ENCODE data around the gene USP21. TPM values are rescaled to one million over a fixed set of nuclear protein-coding genes. Genes with fewer than 3 reads are reported as not detected.

USP21 gene
- total RNA-seq, 2 experiments from 2014 or later = 29.2 to 32.0 TPM

DNA sequence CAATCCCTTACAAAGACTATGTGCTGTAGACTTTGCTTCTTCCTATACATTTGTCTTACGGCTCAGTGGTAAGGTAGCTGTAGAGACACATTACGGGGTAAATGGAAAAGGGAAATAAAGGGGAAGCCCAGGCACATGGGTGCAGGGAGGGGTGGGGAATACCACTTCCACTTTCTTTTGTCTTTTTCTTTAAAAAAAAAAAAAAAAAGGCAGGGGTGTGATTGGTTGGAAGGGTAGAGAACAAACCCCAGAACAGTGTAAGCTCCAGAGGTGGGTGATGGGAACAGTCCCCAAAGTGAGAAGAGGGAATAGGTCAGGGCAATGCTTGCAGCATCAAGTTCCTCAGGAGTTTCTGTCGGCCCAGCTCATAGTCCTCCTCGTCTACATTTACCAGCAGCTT, 37.5 kb upstream of the USP21 start:
- CTCF ChIA-PET = interaction anchor here (0.6 to 1.9 kb wide), 4 partner anchors 10 to 36 kb away, joined by 3 to 7 read pairs (median 4); partner anchors contain the start of gene DEDD
- Mint-ChIP-seq H3K4me1 (ENCODE audit: low read depth) (peaks cover 25% of the 10 kb centered on the region), H3K36me3 (ENCODE audit: low read depth) (peaks cover 60% of the 10 kb centered on the region), H3K9me3 (ENCODE audit: insufficient read depth) (no peaks in the 10 kb centered on the region), H3K27ac (no peak overlapping the region), H3K4me3 (no peak overlapping the region), H3K27me3 (ENCODE audit: low read depth) (no peaks in the 10 kb centered on the region)
- DNase-seq = no peak
- no peak for ATAC-seq
- POLR2A ChIA-PET = interaction anchor here (0.6 to 0.7 kb wide), 2 partner anchors 16 to 36 kb away, joined by 3 read pairs; no protein-coding TSS in a partner anchor

- Mint-ChIP-seq H3K27ac (no peak overlapping the region), H3K4me1 (ENCODE audit: low read depth) (peaks cover 32% of the 10 kb centered on the region), H3K4me3 (no peak overlapping the region), H3K9me3 (ENCODE audit: insufficient read depth) (no peaks in the 10 kb centered on the region), H3K27me3 (ENCODE audit: low read depth) (no peaks in the 10 kb centered on the region), H3K36me3 (ENCODE audit: low read depth) (peaks cover 68% of the 10 kb centered on the region)
- no peak for ATAC-seq
- no peak for DNase-seq
- ChIA-PET CTCF (no interaction called here), POLR2A (no interaction called here)
Observed at GRCh38 chr1:161122967-161123366, 36.3 kb upstream of the USP21 start.

DNA sequence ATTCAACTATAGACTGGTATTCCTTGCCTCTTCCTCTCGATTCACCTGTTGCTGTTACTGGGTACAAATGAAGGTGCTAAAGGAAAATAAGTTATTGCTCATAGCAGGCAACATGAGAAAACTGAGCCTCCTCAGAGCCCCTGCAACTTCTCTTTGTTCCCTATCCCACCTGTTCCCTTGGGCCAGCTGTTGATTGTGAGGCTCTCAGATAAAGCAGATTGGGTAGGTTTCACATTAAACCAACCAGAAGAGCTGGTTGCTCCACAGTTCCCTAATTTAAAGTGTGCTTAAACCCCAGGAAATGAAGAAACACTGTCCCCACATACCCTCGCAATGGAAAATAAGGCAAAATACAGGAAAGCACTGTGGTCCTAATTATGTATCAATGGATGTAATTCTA, 31.7 kb upstream of the USP21 start:
- Mint-ChIP-seq H3K27me3 (ENCODE audit: low read depth) (no peaks in the 10 kb centered on the region), H3K27ac (no peak overlapping the region), H3K4me1 (ENCODE audit: low read depth) (peaks cover 52% of the 10 kb centered on the region), H3K9me3 (ENCODE audit: insufficient read depth) (no peaks in the 10 kb centered on the region), H3K36me3 (ENCODE audit: low read depth) (peaks cover 63% of the 10 kb centered on the region), H3K4me3 (no peak overlapping the region)
- ChIA-PET CTCF (interaction anchor here (0.9 to 2.1 kb wide), 9 partner anchors 9 to 179 kb away, joined by 3 to 9 read pairs (median 3); partner anchors contain the start of genes KLHDC9, NIT1, PFDN2 and PPOX), POLR2A (interaction anchor here (0.6 to 2.6 kb wide), 5 partner anchors 10 to 106 kb away, joined by 3 to 9 read pairs (median 4); partner anchors contain the start of gene TSTD1)
- no peak for DNase-seq
- ATAC-seq = no peak

DNA sequence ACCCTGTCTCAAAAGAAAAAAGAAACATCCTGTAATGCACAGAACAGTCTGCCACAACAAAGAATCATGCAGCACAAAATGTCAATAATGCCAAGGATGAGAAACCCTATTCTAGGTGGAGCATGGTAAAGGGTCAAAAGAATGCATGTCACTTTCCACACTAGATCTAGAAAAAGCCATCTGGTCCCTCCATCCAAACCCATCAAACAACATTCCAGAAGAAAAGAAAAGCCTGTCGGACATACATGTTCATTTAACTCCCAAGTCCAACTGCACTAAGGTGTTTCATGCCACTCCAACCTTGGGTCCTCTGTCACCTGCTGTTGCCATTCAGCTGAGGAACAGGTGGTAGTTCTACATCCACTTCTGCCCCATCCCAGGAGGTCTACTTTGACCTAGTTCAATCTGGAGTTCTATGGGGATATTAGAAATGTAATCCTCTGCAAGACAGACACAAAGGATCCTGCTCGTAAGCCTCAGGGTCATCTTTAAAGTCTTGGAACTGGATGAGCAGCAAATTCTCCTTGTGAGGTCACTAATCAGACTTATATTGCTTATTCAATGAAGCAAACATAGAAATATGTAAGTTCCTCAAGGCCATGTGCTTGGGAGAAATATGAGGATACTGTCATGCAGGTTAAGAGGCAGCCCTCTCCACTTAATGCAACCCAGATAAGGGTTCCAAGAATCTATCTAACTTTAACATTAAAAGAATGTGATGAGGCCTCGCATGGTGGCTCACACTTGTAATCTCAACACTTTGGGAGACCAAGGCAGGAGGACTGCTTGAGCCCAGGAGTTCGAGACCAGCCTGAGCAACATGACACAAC, 30.5 kb upstream of the USP21 start:
- Mint-ChIP-seq H3K36me3 (ENCODE audit: low read depth) (peaks cover 53% of the 10 kb centered on the region), H3K4me1 (ENCODE audit: low read depth) (peaks cover 52% of the 10 kb centered on the region), H3K9me3 (ENCODE audit: insufficient read depth) (no peaks in the 10 kb centered on the region), H3K4me3 (no peak overlapping the region), H3K27me3 (ENCODE audit: low read depth) (no peaks in the 10 kb centered on the region), H3K27ac (no peak overlapping the region)
- CTCF ChIA-PET = interaction anchor here (0.7 to 1.4 kb wide), 4 partner anchors 10 to 177 kb away, joined by 3 to 4 read pairs (median 4); partner anchors contain the start of genes KLHDC9 and PPOX
- POLR2A ChIA-PET = interaction anchor here (2.6 kb wide), 1 partner anchor 9 kb away, joined by 9 read pairs; no protein-coding TSS in a partner anchor
- DNase-seq = no peak
- no peak for ATAC-seq

- Mint-ChIP-seq H3K9me3 (ENCODE audit: insufficient read depth) (no peaks in the 10 kb centered on the region), H3K36me3 (ENCODE audit: low read depth) (peaks cover 47% of the 10 kb centered on the region), H3K27me3 (ENCODE audit: low read depth) (no peaks in the 10 kb centered on the region), H3K4me3 (no peak overlapping the region), H3K4me1 (ENCODE audit: low read depth) (peaks cover 55% of the 10 kb centered on the region), H3K27ac (no peak overlapping the region)
- no peak for DNase-seq
- no peak for ATAC-seq
- POLR2A ChIA-PET = interaction anchor here (1.2 kb wide), 1 partner anchor 62 kb away, joined by 3 read pairs; no protein-coding TSS in a partner anchor
- CTCF ChIA-PET = interaction anchor here (1.0 to 1.3 kb wide), 2 partner anchors 10 to 59 kb away, joined by 3 to 4 read pairs; no protein-coding TSS in a partner anchor
Observed at GRCh38 chr1:161130266-161130665, 29.0 kb upstream of the USP21 start.

DNA sequence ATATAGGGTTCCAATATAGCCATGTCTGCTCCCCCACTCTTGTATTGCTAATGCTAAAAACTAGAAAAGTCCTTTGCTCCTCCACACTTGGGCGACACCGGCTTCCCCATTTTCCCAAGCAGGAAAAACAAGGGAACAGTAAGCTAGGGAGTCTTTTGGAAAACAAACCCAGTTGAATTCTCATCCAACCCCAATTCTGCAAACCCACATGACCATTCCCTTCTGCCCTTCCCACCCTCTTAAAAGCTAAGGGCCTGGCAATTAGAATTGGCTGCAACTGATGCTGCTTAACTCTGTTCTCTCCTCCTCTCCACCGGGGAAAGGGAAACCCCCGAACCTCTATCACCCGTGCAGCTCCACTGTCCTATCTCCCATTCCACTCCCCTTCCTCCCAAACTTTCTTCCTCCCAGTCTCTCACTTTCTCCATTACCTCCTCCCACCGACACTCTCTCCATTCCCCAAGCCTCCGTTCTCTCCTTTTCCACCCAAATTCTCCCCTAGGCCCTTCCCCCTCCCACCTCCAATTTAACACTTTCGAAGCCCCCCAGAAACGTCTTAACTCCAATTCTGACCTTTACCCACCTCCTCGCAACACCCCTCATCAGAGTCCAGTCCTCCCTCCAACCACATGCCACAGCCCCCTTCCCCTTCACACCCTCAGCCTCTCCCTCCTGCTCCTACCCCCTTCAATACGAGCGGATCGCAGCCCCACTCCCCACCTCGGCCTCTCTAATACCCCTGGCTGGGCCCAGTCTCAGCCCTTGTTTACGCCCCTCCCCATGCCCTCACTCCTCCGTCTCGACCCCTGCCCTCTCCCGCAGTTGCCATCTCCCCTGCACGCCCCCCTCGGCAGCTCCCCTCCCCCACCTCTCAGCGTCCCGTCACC, 27.5 kb upstream of the USP21 start:
- no peak overlapping the region for H3K4me3 Mint-ChIP-seq
- ChIA-PET CTCF (interaction anchor here (0.7 to 1.7 kb wide), 12 partner anchors 9 to 250 kb away, joined by 3 to 16 read pairs (median 4); partner anchors contain the start of genes KLHDC9, NIT1, PFDN2 and UFC1), POLR2A (interaction anchor here (1.0 to 4.3 kb wide), 12 partner anchors 9 to 86 kb away, joined by 3 to 28 read pairs (median 6); partner anchors contain the start of genes ARHGAP30, KLHDC9, NIT1 and PFDN2)
- H3K27me3 Mint-ChIP-seq (ENCODE audit: low read depth) = no peaks in the 10 kb centered on the region
- peaks cover 41% of the 10 kb centered on the region for H3K36me3 Mint-ChIP-seq (ENCODE audit: low read depth)
- H3K4me1 Mint-ChIP-seq (ENCODE audit: low read depth) = peaks cover 53% of the 10 kb centered on the region
- no peak overlapping the region for H3K27ac Mint-ChIP-seq
- ATAC-seq = no peak
- DNase-seq = peak; percentile 41
- no peaks in the 10 kb centered on the region for H3K9me3 Mint-ChIP-seq (ENCODE audit: insufficient read depth)

DNA sequence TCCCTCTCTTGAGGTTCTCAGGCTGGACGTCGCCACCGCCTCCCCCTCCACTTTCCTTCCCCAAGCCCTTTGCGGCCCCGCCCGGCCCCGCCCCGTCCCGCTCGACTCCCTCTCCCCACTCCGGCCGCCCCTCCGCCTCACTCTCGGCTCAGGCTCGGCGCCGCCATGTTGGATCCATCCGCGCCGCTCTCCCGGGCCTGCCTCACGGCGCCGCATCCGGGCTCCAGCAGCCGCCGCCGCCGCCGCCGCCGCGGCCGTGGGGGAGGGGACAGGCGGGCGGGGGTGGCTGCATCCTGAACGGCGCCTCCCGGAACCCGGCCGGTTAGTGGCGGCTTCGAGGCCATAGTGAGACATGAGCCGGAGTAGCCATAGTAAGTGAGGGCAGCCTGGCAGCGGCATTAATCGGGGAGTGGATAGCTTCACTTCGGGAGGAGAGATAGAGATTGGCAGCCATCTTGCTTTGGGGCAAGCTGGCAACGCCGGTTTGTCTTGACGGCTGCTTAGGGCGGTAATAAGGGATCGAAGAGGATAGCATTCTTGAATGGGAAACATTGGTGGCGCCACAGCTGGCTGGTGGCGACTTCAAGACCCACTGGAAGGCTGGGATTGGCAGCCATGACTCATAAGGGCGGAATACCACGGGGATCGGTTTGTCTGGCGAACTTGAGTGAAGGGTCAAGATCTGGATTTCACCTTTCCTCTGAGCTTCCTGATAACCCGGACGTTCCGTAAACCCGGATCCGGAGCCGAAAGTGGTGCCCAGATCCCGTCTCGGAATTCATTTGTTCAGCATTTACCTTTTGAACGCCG, 26.7 kb upstream of the USP21 start, which contains the start of gene DEDD:
Gene DEDD, minus strand, starts transcription at position 258 of the 810 bp plus-strand sequence. CDS start 8,205 bp downstream, outside the sequence.
- ChIA-PET POLR2A (interaction anchor here (0.6 to 4.3 kb wide), 13 partner anchors 8 to 94 kb away, joined by 3 to 28 read pairs (median 5); partner anchors contain the start of genes ARHGAP30, KLHDC9, NIT1 and PFDN2), CTCF (interaction anchor here (0.7 to 1.7 kb wide), 15 partner anchors 11 to 405 kb away, joined by 3 to 16 read pairs (median 4); partner anchors contain the start of genes ARHGAP30, KLHDC9, NIT1 and PFDN2)
- no peak within 1 kb of the TSS for H3K27ac Mint-ChIP-seq
- no peaks in the 10 kb centered on the region for H3K9me3 Mint-ChIP-seq (ENCODE audit: insufficient read depth)
- H3K27me3 Mint-ChIP-seq (ENCODE audit: low read depth) = no peaks in the 10 kb centered on the region
- peaks cover 36% of the 10 kb centered on the region for H3K36me3 Mint-ChIP-seq (ENCODE audit: low read depth)
- ATAC-seq = peak; percentile 96
- peak; percentile 93 for DNase-seq
- H3K4me3 Mint-ChIP-seq = no peak within 1 kb of the TSS
- peaks cover 45% of the 10 kb centered on the region for H3K4me1 Mint-ChIP-seq (ENCODE audit: low read depth)

GRCh38 chr1:161133220-161133740, 26.0 kb upstream of the USP21 start:
- ATAC-seq (peak; percentile 1), DNase-seq (no peak)
- H3K27me3 Mint-ChIP-seq (ENCODE audit: low read depth) = no peaks in the 10 kb centered on the region
- H3K9me3 Mint-ChIP-seq (ENCODE audit: insufficient read depth) = no peaks in the 10 kb centered on the region
- H3K4me3 Mint-ChIP-seq = no peak overlapping the region
- POLR2A ChIA-PET = interaction anchor here (0.6 to 4.3 kb wide), 12 partner anchors 8 to 94 kb away, joined by 3 to 28 read pairs (median 6); partner anchors contain the start of genes ARHGAP30, KLHDC9, NIT1 and PFDN2
- CTCF ChIA-PET = interaction anchor here (0.7 to 1.7 kb wide), 15 partner anchors 12 to 406 kb away, joined by 3 to 16 read pairs (median 4); partner anchors contain the start of genes ARHGAP30, KLHDC9, NIT1 and PFDN2
- peaks cover 39% of the 10 kb centered on the region for H3K4me1 Mint-ChIP-seq (ENCODE audit: low read depth)
- H3K36me3 Mint-ChIP-seq (ENCODE audit: low read depth) = peaks cover 29% of the 10 kb centered on the region
- H3K27ac Mint-ChIP-seq = no peak overlapping the region

GRCh38 chr1:161137881-161138280, 21.4 kb upstream of the USP21 start:
- no peaks in the 10 kb centered on the region for H3K27me3 Mint-ChIP-seq (ENCODE audit: low read depth)
- H3K27ac Mint-ChIP-seq = no peak overlapping the region
- ChIA-PET CTCF (interaction anchor here (0.7 to 3.0 kb wide), 14 partner anchors 10 to 185 kb away, joined by 3 to 17 read pairs (median 4); partner anchors contain the start of genes ARHGAP30, KLHDC9, NIT1 and PFDN2), POLR2A (interaction anchor here (0.6 to 2.1 kb wide), 4 partner anchors 9 to 16 kb away, joined by 3 to 9 read pairs (median 3); no protein-coding TSS in a partner anchor)
- ATAC-seq (no peak), DNase-seq (no peak)
- H3K36me3 Mint-ChIP-seq (ENCODE audit: low read depth) = peaks cover 11% of the 10 kb centered on the region
- peaks cover 9% of the 10 kb centered on the region for H3K4me1 Mint-ChIP-seq (ENCODE audit: low read depth)
- H3K9me3 Mint-ChIP-seq (ENCODE audit: insufficient read depth) = no peaks in the 10 kb centered on the region
- no peak overlapping the region for H3K4me3 Mint-ChIP-seq

- H3K36me3 Mint-ChIP-seq (ENCODE audit: low read depth) = peaks cover 11% of the 10 kb centered on the region
- no peaks in the 10 kb centered on the region for H3K27me3 Mint-ChIP-seq (ENCODE audit: low read depth)
- H3K27ac Mint-ChIP-seq = peak overlapping the region; percentile 57
- ATAC-seq = no peak
- ChIA-PET CTCF (interaction anchor here (0.7 to 3.0 kb wide), 13 partner anchors 9 to 186 kb away, joined by 3 to 13 read pairs (median 4); partner anchors contain the start of genes ARHGAP30, KLHDC9, PPOX and TOMM40L), POLR2A (interaction anchor here (0.6 to 2.1 kb wide), 5 partner anchors 9 to 70 kb away, joined by 3 to 9 read pairs (median 4); no protein-coding TSS in a partner anchor)
- no peak overlapping the region for H3K4me3 Mint-ChIP-seq
- H3K9me3 Mint-ChIP-seq (ENCODE audit: insufficient read depth) = no peaks in the 10 kb centered on the region
- no peak for DNase-seq
- peaks cover 9% of the 10 kb centered on the region for H3K4me1 Mint-ChIP-seq (ENCODE audit: low read depth)
Observed at GRCh38 chr1:161138431-161138830, 20.9 kb upstream of the USP21 start.

All from activated CD8-positive, alpha-beta T cell treated with anti-CD3 and anti-CD28 coated beads, Interleukin-2, amount 10 ng/mL, durations not matched to agents 7 days and 5 days (primary cell).